Measurements from ENCODE around the gene GBGT1. TPM values are rescaled to one million over a fixed set of nuclear protein-coding genes. Genes with fewer than 3 reads are reported as not detected.

The GBGT1 gene
- total RNA-seq, 4 donors from 2014 or later: 0.15 to 10.3 (median 5.6) TPM

GRCh38 chr9:133131506-133131905 is 32.2 kb downstream of the GBGT1 start:
- peaks cover 80 to 83% of the 10 kb centered on the region in 2 donors for H3K4me1 ChIP-seq
- ATAC-seq (peak in 1 of 2 donors; percentile 17), DNase-seq (peak in 1 of 2 donors; percentile 49)
- no peaks in the 10 kb centered on the region for H3K9me3 ChIP-seq
- H3K27ac ChIP-seq: peak overlapping the region; percentile 90 to 100 (median 98)
- no peak overlapping the region for H3K4me3 ChIP-seq
- no peaks in the 10 kb centered on the region for H3K27me3 ChIP-seq
- TF ChIP-seq POLR2A (IDR thresholded peaks at IDR 0.05) (no peak), CTCF (IDR thresholded peaks at IDR 0.05 in 4 of 5, conservative IDR thresholded peaks at IDR 0.05 in 1 of 5) (no peak)
- H3K36me3 ChIP-seq: no peaks in the 10 kb centered on the region
- intact Hi-C loops (cut with DNase I; ENCODE audit: low total_unique reads) (no loop called here), in situ Hi-C loops (cut with MboI; ENCODE audit: low sequenced_read_pairs in 4 of 4) (no loop called here)

- Histone ChIP-seq H3K9me3 (no peaks in the 10 kb centered on the region), H3K4me1 (peaks cover 82 to 84% of the 10 kb centered on the region in 2 donors), H3K4me3 (no peak overlapping the region), H3K27ac (peak overlapping the region; percentile 90 to 100 (median 98)), H3K36me3 (no peaks in the 10 kb centered on the region), H3K27me3 (no peaks in the 10 kb centered on the region)
- in situ Hi-C loops (cut with MboI; ENCODE audit: low sequenced_read_pairs in 4 of 4) (no loop called here), intact Hi-C loops (cut with DNase I; ENCODE audit: low total_unique reads) (no loop called here)
- TF ChIP-seq CTCF (IDR thresholded peaks at IDR 0.05 in 4 of 5, conservative IDR thresholded peaks at IDR 0.05 in 1 of 5) (no peak), POLR2A (IDR thresholded peaks at IDR 0.05) (no peak)
- ATAC-seq (no peak), DNase-seq (no peak)
Observed at GRCh38 chr9:133130685-133131244, 32.9 kb downstream of the GBGT1 start.

- TF ChIP-seq POLR2A (IDR thresholded peaks at IDR 0.05): peak in 1 of 2 donors; percentile 19
- no peak for TF ChIP-seq CTCF (IDR thresholded peaks at IDR 0.05 in 4 of 5, conservative IDR thresholded peaks at IDR 0.05 in 1 of 5)
- H3K27me3 ChIP-seq: no peaks in the 10 kb centered on the region
- intact Hi-C loops (cut with DNase I; ENCODE audit: low total_unique reads): no loop called here
- H3K36me3 ChIP-seq: no peaks in the 10 kb centered on the region
- H3K4me1 ChIP-seq: peaks cover 69 to 82% of the 10 kb centered on the region in 2 donors
- ATAC-seq (no peak), DNase-seq (peak in 1 of 2 donors; percentile 46)
- no peak overlapping the region for H3K4me3 ChIP-seq
- in situ Hi-C loops (cut with MboI; ENCODE audit: low sequenced_read_pairs in 4 of 4): no loop called here
- H3K9me3 ChIP-seq: no peaks in the 10 kb centered on the region
- peak overlapping the region; percentile 83 to 99 (median 96) for H3K27ac ChIP-seq
Observed at GRCh38 chr9:133129001-133129795, 34.5 kb downstream of the GBGT1 start.

- no peak for TF ChIP-seq CTCF (IDR thresholded peaks at IDR 0.05 in 4 of 5, conservative IDR thresholded peaks at IDR 0.05 in 1 of 5)
- no peak for TF ChIP-seq POLR2A (IDR thresholded peaks at IDR 0.05)
- no peak overlapping the region for H3K4me3 ChIP-seq
- ATAC-seq: no peak
Observed at GRCh38 chr9:133128152-133128551, 35.6 kb downstream of the GBGT1 start.

More at GRCh38 chr9:133128152-133128551, 35.6 kb downstream of the GBGT1 start:
- intact Hi-C loops (cut with DNase I; ENCODE audit: low total_unique reads): no loop called here
- Histone ChIP-seq H3K27me3 (no peaks in the 10 kb centered on the region), H3K27ac (peak overlapping the region; percentile 83 to 99 (median 96)), H3K36me3 (no peaks in the 10 kb centered on the region), H3K4me1 (peaks cover 62 to 72% of the 10 kb centered on the region in 2 donors), H3K9me3 (no peaks in the 10 kb centered on the region)
- DNase-seq: no peak
- in situ Hi-C loops (cut with MboI; ENCODE audit: low sequenced_read_pairs in 4 of 4): no loop called here

Measured in gastrocnemius medialis (tissue), 4 donors.